Activated CD4-positive, alpha-beta T cell treated with anti-CD3 and anti-CD28 coated beads, Interleukin-2, amount 10 ng/mL, durations not matched to agents 7 days and 5 days (primary cell): ENCODE results near the gene CXorf58. TPM values are rescaled to one million over a fixed set of nuclear protein-coding genes. Genes with fewer than 3 reads are reported as not detected.
"Not testable (repeated sequence)": the region's sequence is repeated elsewhere in the genome, so short reads cannot be mapped to it uniquely, and the experiment has no call there.

Experiments
- CTCF ChIA-PET: fragments of 350-600 bp; sonication (Branson Sonifier 250); formaldehyde crosslinking; loops from one replicate; lab custom pipeline; 2021; ENCODE audit warnings: antibody characterized with exemption; lab: Charles Lee
- POLR2A ChIA-PET: fragments of 350-600 bp; sonication (Branson Sonifier 250); formaldehyde crosslinking; loops from one replicate; lab custom pipeline; 2021; ENCODE audit warnings: antibody characterized with exemption; lab: Charles Lee
- DNase-seq: peaks from one replicate; pipeline ENCODE4 v3.0.0-alpha.2; 2020
- H3K27ac Mint-ChIP-seq: one replicate; pipeline ENCODE4 v1.8.0; 2021; ENCODE audit warnings: mild to moderate bottlenecking, moderate library complexity, mixed read lengths
- H3K27me3 Mint-ChIP-seq: one replicate; pipeline ENCODE4 v1.8.0; 2021; ENCODE audit warnings: mixed read lengths
- H3K36me3 Mint-ChIP-seq: one replicate; pipeline ENCODE4 v1.8.0; 2021; ENCODE audit warnings: low read depth, mixed read lengths
- H3K4me1 Mint-ChIP-seq: one replicate; pipeline ENCODE4 v1.8.0; 2021; ENCODE audit warnings: mixed read lengths
- H3K4me3 Mint-ChIP-seq: one replicate; pipeline ENCODE4 v1.8.0; 2021; ENCODE audit warnings: mild to moderate bottlenecking, moderate library complexity, mixed read lengths
- H3K9me3 Mint-ChIP-seq: one replicate; pipeline ENCODE4 v1.8.0; 2021; ENCODE audit warnings: mixed read lengths
- total RNA-seq, 2 experiments: library from RNA; stranded (reverse); gene quantifications; one replicate each; pipeline ENCODE4 v1.2.3, GENCODE V29; 2021

CXorf58 gene
- total RNA-seq: not detected

- no peaks in the 10 kb centered on the region for H3K9me3 Mint-ChIP-seq
- peak within 1 kb of the TSS; percentile 91 for H3K27ac Mint-ChIP-seq
- peak within 1 kb of the TSS; percentile 77 for H3K4me3 Mint-ChIP-seq
- CTCF ChIA-PET: interaction anchor here (1.0 to 3.7 kb wide), 11 partner anchors 10 to 377 kb away, joined by 3 to 25 read pairs (median 3); partner anchors contain the start of genes EIF2S3, KLHL15 and PRDX4
- POLR2A ChIA-PET: interaction anchor here (1.0 kb wide), 1 partner anchor 146 kb away, joined by 8 read pairs; no protein-coding TSS in a partner anchor
- peak; percentile 91 for DNase-seq
- no peaks in the 10 kb centered on the region for H3K27me3 Mint-ChIP-seq
- no peaks in the 10 kb centered on the region for H3K36me3 Mint-ChIP-seq
- H3K4me1 Mint-ChIP-seq: peaks cover 23% of the 10 kb centered on the region
These were observed at the start of gene CXorf58, which contains the start of gene APOO for GRCh38 chrX:23907498-23908218. CXorf58 (plus strand) TSS chrX:23908006; CDS start chrX:23910303, 2,297 bp downstream. APOO (minus strand) TSS chrX:23907938; CDS start chrX:23907702, 236 bp downstream.

GRCh38 chrX:23859238-23859637, 48.6 kb upstream of the CXorf58 start:
- POLR2A ChIA-PET, H3K27ac Mint-ChIP-seq, DNase-seq, H3K27me3 Mint-ChIP-seq, H3K4me3 Mint-ChIP-seq, CTCF ChIA-PET, H3K4me1 Mint-ChIP-seq, H3K9me3 Mint-ChIP-seq, H3K36me3 Mint-ChIP-seq: not testable (repeated sequence)

- no peak for DNase-seq
- no peaks in the 10 kb centered on the region for H3K4me1 Mint-ChIP-seq
- CTCF ChIA-PET: interaction anchor here (0.6 kb wide), 2 partner anchors 13 to 60 kb away, joined by 3 to 4 read pairs; no protein-coding TSS in a partner anchor
- POLR2A ChIA-PET: no interaction called here
- H3K9me3 Mint-ChIP-seq: no peaks in the 10 kb centered on the region
- no peaks in the 10 kb centered on the region for H3K27me3 Mint-ChIP-seq
- no peak overlapping the region for H3K4me3 Mint-ChIP-seq
- no peak overlapping the region for H3K27ac Mint-ChIP-seq
- peaks cover 4% of the 10 kb centered on the region for H3K36me3 Mint-ChIP-seq
These were observed 46.5 kb upstream of the CXorf58 start for GRCh38 chrX:23861215-23861896.

GRCh38 chrX:23861952-23862351, 45.9 kb upstream of the CXorf58 start:
- H3K36me3 Mint-ChIP-seq, H3K27ac Mint-ChIP-seq, H3K27me3 Mint-ChIP-seq, H3K4me3 Mint-ChIP-seq, H3K9me3 Mint-ChIP-seq, POLR2A ChIA-PET, DNase-seq, H3K4me1 Mint-ChIP-seq: not testable (repeated sequence)
- CTCF ChIA-PET: interaction anchor here (0.6 kb wide), 1 partner anchor 14 kb away, joined by 4 read pairs; no protein-coding TSS in a partner anchor

- Mint-ChIP-seq H3K4me3 (no peak overlapping the region), H3K36me3 (peaks cover 4% of the 10 kb centered on the region), H3K27me3 (no peaks in the 10 kb centered on the region), H3K9me3 (no peaks in the 10 kb centered on the region), H3K27ac (no peak overlapping the region), H3K4me1 (no peaks in the 10 kb centered on the region)
- CTCF ChIA-PET: no interaction called here
- POLR2A ChIA-PET: no interaction called here
- no peak for DNase-seq
These were observed 43.0 kb upstream of the CXorf58 start for GRCh38 chrX:23864742-23865326.

- ChIA-PET CTCF (interaction anchor here (0.5 kb wide), 1 partner anchor 28 kb away, joined by 3 read pairs; no protein-coding TSS in a partner anchor), POLR2A (no interaction called here)
- no peaks in the 10 kb centered on the region for H3K9me3 Mint-ChIP-seq
- H3K36me3 Mint-ChIP-seq: peaks cover 2% of the 10 kb centered on the region
- H3K4me1 Mint-ChIP-seq: no peaks in the 10 kb centered on the region
- no peaks in the 10 kb centered on the region for H3K27me3 Mint-ChIP-seq
- no peak overlapping the region for H3K27ac Mint-ChIP-seq
- no peak overlapping the region for H3K4me3 Mint-ChIP-seq
- no peak for DNase-seq
These were observed 37.8 kb upstream of the CXorf58 start for GRCh38 chrX:23870041-23870440.

GRCh38 chrX:23871905-23872546, 35.8 kb upstream of the CXorf58 start:
- no peak overlapping the region for H3K4me3 Mint-ChIP-seq
- no peak for DNase-seq
- POLR2A ChIA-PET: no interaction called here

GRCh38 chrX:23879380-23880090, 28.3 kb upstream of the CXorf58 start:
- no peaks in the 10 kb centered on the region for H3K36me3 Mint-ChIP-seq
- POLR2A ChIA-PET: no interaction called here
- H3K27ac Mint-ChIP-seq: no peak overlapping the region
- H3K9me3 Mint-ChIP-seq: no peaks in the 10 kb centered on the region
- no peak overlapping the region for H3K4me3 Mint-ChIP-seq
- H3K27me3 Mint-ChIP-seq: no peaks in the 10 kb centered on the region
- no peak for DNase-seq
- H3K4me1 Mint-ChIP-seq: peaks cover 2% of the 10 kb centered on the region
- CTCF ChIA-PET: interaction anchor here (0.9 kb wide), 1 partner anchor 11 kb away, joined by 3 read pairs; no protein-coding TSS in a partner anchor

More at GRCh38 chrX:23871905-23872546, 35.8 kb upstream of the CXorf58 start:
- CTCF ChIA-PET: no interaction called here
- Mint-ChIP-seq H3K36me3 (peaks cover 2% of the 10 kb centered on the region), H3K27ac (no peak overlapping the region), H3K9me3 (no peaks in the 10 kb centered on the region), H3K27me3 (no peaks in the 10 kb centered on the region), H3K4me1 (no peaks in the 10 kb centered on the region)

GRCh38 chrX:23883737-23884354, 24.0 kb upstream of the CXorf58 start:
- DNase-seq: no peak
- ChIA-PET CTCF (interaction anchor here (0.6 to 2.1 kb wide), 2 partner anchors 18 to 158 kb away, joined by 3 to 6 read pairs; no protein-coding TSS in a partner anchor), POLR2A (no interaction called here)
- no peaks in the 10 kb centered on the region for H3K27me3 Mint-ChIP-seq
- H3K4me1 Mint-ChIP-seq: peaks cover 2% of the 10 kb centered on the region
- H3K36me3 Mint-ChIP-seq: no peaks in the 10 kb centered on the region
- no peak overlapping the region for H3K27ac Mint-ChIP-seq
- H3K4me3 Mint-ChIP-seq: no peak overlapping the region
- H3K9me3 Mint-ChIP-seq: no peaks in the 10 kb centered on the region

- POLR2A ChIA-PET: no interaction called here
- no peak overlapping the region for H3K27ac Mint-ChIP-seq
- CTCF ChIA-PET: interaction anchor here (0.6 to 2.1 kb wide), 2 partner anchors 17 to 157 kb away, joined by 3 to 6 read pairs; no protein-coding TSS in a partner anchor
- peaks cover 2% of the 10 kb centered on the region for H3K4me1 Mint-ChIP-seq
- H3K9me3 Mint-ChIP-seq: no peaks in the 10 kb centered on the region
- no peaks in the 10 kb centered on the region for H3K36me3 Mint-ChIP-seq
- no peak overlapping the region for H3K4me3 Mint-ChIP-seq
- no peak for DNase-seq
- H3K27me3 Mint-ChIP-seq: no peaks in the 10 kb centered on the region
These were observed 23.3 kb upstream of the CXorf58 start for GRCh38 chrX:23884427-23885024.

GRCh38 chrX:23885803-23886202, 22.0 kb upstream of the CXorf58 start:
- H3K4me1 Mint-ChIP-seq: peaks cover 2% of the 10 kb centered on the region
- no peak overlapping the region for H3K4me3 Mint-ChIP-seq
- DNase-seq: no peak
- CTCF ChIA-PET: interaction anchor here (0.8 kb wide), 2 partner anchors 10 to 203 kb away, joined by 3 read pairs; no protein-coding TSS in a partner anchor
- POLR2A ChIA-PET: no interaction called here
- H3K27ac Mint-ChIP-seq: no peak overlapping the region
- H3K9me3 Mint-ChIP-seq: no peaks in the 10 kb centered on the region
- no peaks in the 10 kb centered on the region for H3K36me3 Mint-ChIP-seq
- H3K27me3 Mint-ChIP-seq: no peaks in the 10 kb centered on the region
